K562 (cell line): Measurements from ENCODE around the gene TTC21A. TPM values are rescaled to one million over a fixed set of nuclear protein-coding genes. Genes with fewer than 3 reads are reported as not detected.

Experiments used
- BMI1 ChIP-seq: fragments of 150-350 bp; IDR thresholded peaks from 2 replicates; pipeline ENCODE4 v1.6.1; 2014; ENCODE audit warnings: low read length
- CREB3 ChIP-seq: fragments of 450-650 bp; conservative IDR thresholded peaks from 2 replicates; pipeline ENCODE4 v1.6.1; 2016; ENCODE audit warnings: missing genetic modification characterization, low read depth, mild to moderate bottlenecking, missing compliant biosample characterization, moderate library complexity
- DMBX1 ChIP-seq: fragments of 250-450 bp; sonication (Bioruptor Pico); IDR thresholded peaks from 2 replicates; pipeline ENCODE4 v1.8.0; 2022; ENCODE audit warnings: inconsistent platforms, mild to moderate bottlenecking, moderate library complexity, borderline replicate concordance
- ERF ChIP-seq: fragments of 450-650 bp; formaldehyde crosslinking; IDR thresholded peaks from 2 replicates; pipeline ENCODE4 v1.4.0; 2020; ENCODE audit warnings: mild to moderate bottlenecking, mixed read lengths
- HMG20B ChIP-seq: fragments of 250-450 bp; sonication (Bioruptor Pico); IDR thresholded peaks from 2 replicates; pipeline ENCODE4 v1.5.0; 2021; ENCODE audit warnings: mild to moderate bottlenecking
- ID3 ChIP-seq, 2 experiments: fragments of 250-450 bp in 1 of 2; fragments of 450-650 bp in 1 of 2; sonication (Bioruptor Pico) in 1 of 2; IDR thresholded peaks; 2 replicates each; pipeline versions ENCODE4 v1.6.1 to v1.8.0; 2016 to 2021; ENCODE audit warnings: mild to moderate bottlenecking in 2 of 2, moderate library complexity in 2 of 2, missing compliant biosample characterization in 1 of 2, missing genetic modification characterization in 1 of 2
- KAT8 ChIP-seq: fragments of 450-650 bp; IDR thresholded peaks from 2 replicates; pipeline ENCODE4 v1.6.1; 2016; ENCODE audit warnings: low read depth, mild to moderate bottlenecking
- MAZ ChIP-seq, 2 experiments: fragments of 450-650 bp in 1 of 2; sonication (generic) in 1 of 2; formaldehyde crosslinking; IDR thresholded peaks in 1 of 2; conservative IDR thresholded peaks in 1 of 2; 2 replicates each; pipeline versions ENCODE4 v1.4.0 to v1.5.0; 2020; ENCODE audit warnings: mild to moderate bottlenecking in 1 of 2, missing genetic modification reagents in 1 of 2
- MEF2D ChIP-seq: conservative IDR thresholded peaks from 2 replicates; pipeline ENCODE4 v1.6.1; 2016; ENCODE audit warnings: low read depth, missing genetic modification characterization, missing compliant biosample characterization
- NFIC ChIP-seq: fragments of 450-650 bp; IDR thresholded peaks from 2 replicates; pipeline ENCODE4 v1.6.1; 2017; ENCODE audit warnings: mild to moderate bottlenecking, inconsistent platforms
- PHF21A ChIP-seq: fragments of 450-650 bp; IDR thresholded peaks from 2 replicates; pipeline ENCODE4 v1.6.1; 2017; ENCODE audit warnings: low read depth, borderline replicate concordance
- POLR2AphosphoS2 ChIP-seq: IDR thresholded peaks from 2 replicates; pipeline ENCODE4 v1.6.1; 2012; ENCODE audit warnings: low read length, improper control_type of control experiment
- PPARD ChIP-seq: fragments of 250-450 bp; sonication (Bioruptor Pico); IDR thresholded peaks from 2 replicates; pipeline ENCODE4 v1.8.0; 2022; ENCODE audit warnings: inconsistent platforms, mild to moderate bottlenecking, moderate library complexity
- RBM14 ChIP-seq: fragments of 200-400 bp; formaldehyde crosslinking; IDR thresholded peaks from 2 replicates; pipeline ENCODE4 v1.6.1; 2018; ENCODE audit warnings: low read depth, mild to moderate bottlenecking, low read length, moderate library complexity, borderline replicate concordance; ENCODE audit not compliant: insufficient read depth
- SAFB ChIP-seq: fragments of 200-400 bp; formaldehyde crosslinking; IDR thresholded peaks from 2 replicates; pipeline ENCODE4 v1.6.1; 2017; ENCODE audit warnings: low read depth, low read length, borderline replicate concordance
- SIN3B ChIP-seq: fragments of 450-650 bp; IDR thresholded peaks from 2 replicates; pipeline ENCODE4 v1.6.1; 2017; ENCODE audit warnings: low read depth, mild to moderate bottlenecking, moderate library complexity
- SIX5 ChIP-seq, 2 experiments: IDR thresholded peaks; 2 replicates each; pipeline ENCODE4 v1.6.1; 2011; ENCODE audit warnings: low read length in 2 of 2, borderline replicate concordance in 1 of 2, low read depth in 1 of 2, mild to moderate bottlenecking in 1 of 2, moderate library complexity in 1 of 2; ENCODE audit not compliant: insufficient read depth in 1 of 2
- ZBTB43 ChIP-seq: sonication (generic); formaldehyde crosslinking; IDR thresholded peaks from 2 replicates; pipeline ENCODE4 v1.8.0; 2023; ENCODE audit warnings: mild to moderate bottlenecking, missing genetic modification reagents
- ZNF398 ChIP-seq: fragments of 250-450 bp; sonication (Bioruptor Pico); IDR thresholded peaks from 2 replicates; pipeline ENCODE4 v1.8.0; 2021; ENCODE audit warnings: moderate library complexity, mild to moderate bottlenecking, inconsistent platforms
- ZNF431 ChIP-seq: sonication (generic); formaldehyde crosslinking; IDR thresholded peaks from 2 replicates; pipeline ENCODE4 v1.8.0; 2022; ENCODE audit warnings: mild to moderate bottlenecking, missing genetic modification reagents
- ZNF75A ChIP-seq: fragments of 450-650 bp; formaldehyde crosslinking; IDR thresholded peaks from 2 replicates; pipeline ENCODE4 v1.4.0; 2020; ENCODE audit warnings: mild to moderate bottlenecking
- ZNF79 ChIP-seq: fragments of 250-450 bp; sonication (Bioruptor Pico); IDR thresholded peaks from 2 replicates; pipeline ENCODE4 v1.4.0; 2020; ENCODE audit warnings: low read depth, mild to moderate bottlenecking, moderate library complexity
- ZSCAN32 ChIP-seq: fragments of 450-650 bp; formaldehyde crosslinking; IDR thresholded peaks from 2 replicates; pipeline ENCODE4 v1.4.0; 2020; ENCODE audit warnings: mild to moderate bottlenecking, moderate library complexity
- polyA plus RNA-seq, 8 experiments: library from polyadenylated mRNA; depleted of rRNA in 4 of 8; stranded (reverse) in 5 of 8; unstranded in 3 of 8; fragments of >200 nt; fragmentation: Nextera tagmentation in 2 of 8; fragmentation: Illumina TruSeq in 1 of 8; extraction: Ambion mirVana in 2 of 8; extraction: Trizol in 1 of 8; gene quantifications; 2 replicates each; pipeline versions ENCODE4 v1.2.1 to v1.2.3, GENCODE V29; 2011 to 2014; ENCODE audit warnings: inconsistent platforms in 1 of 8, missing spikeins in 1 of 8
- total RNA-seq, 7 experiments: library from RNA; depleted of rRNA in 6 of 7; stranded (reverse); fragments of >200 nt in 6 of 7; fragmentation: Illumina TruSeq in 2 of 7; extraction: Trizol in 2 of 7; gene quantifications; 2 replicates each; pipeline versions ENCODE4 v1.2.1 to v1.2.3, GENCODE V29; 2011 to 2021; ENCODE audit warnings: low replicate concordance in 1 of 7

Gene TTC21A
- total and polyA plus RNA-seq, 9 of the 15 experiments (the other 6 are each of a cell fraction or from before 2014, with no cell fraction given) = 0.22 to 1.4 (median 0.70) TPM

- TF ChIP-seq ZNF398 (CRISPR knock-in tag) (no peak), PPARD (CRISPR knock-in tag) (no peak), CREB3 (tag) (no peak), SIX5 (IDR thresholded peaks at IDR 0.05; ENCODE audit: borderline replicate concordance in 1 of 2, insufficient read depth in 1 of 2, low read depth in 1 of 2, low read length in 2 of 2) (no peak), ZNF431 (CRISPR knock-in tag) (no peak), RBM14 (no peak), KAT8 (no peak), POLR2AphosphoS2 (peak; percentile 61; the same call in 1 of the 2 replicates), MEF2D (no peak), ZBTB43 (CRISPR knock-in tag) (no peak), ID3 (CRISPR knock-in tag; IDR thresholded peaks at IDR 0.05) (no peak), ID3 (tag; IDR thresholded peaks at IDR 0.05) (no peak), HMG20B (CRISPR knock-in tag) (no peak), DMBX1 (no peak), SIN3B (no peak), MAZ (CRISPR knock-in tag; conservative IDR thresholded peaks at IDR 0.05 in 1 of 2, IDR thresholded peaks at IDR 0.05 in 1 of 2) (0 out of 4 replicates have a peak, but pooled peaks of 1 of the 2 experiments have one; percentile 27), BMI1 (no peak), SAFB (no peak), ZNF79 (no peak), PHF21A (no peak), NFIC (peak; percentile 54; the same call in 1 of the 2 replicates), ERF (peak; percentile 57; the same call in 1 of the 2 replicates), ZNF75A (CRISPR knock-in tag) (no peak), ZSCAN32 (CRISPR knock-in tag) (no peak)
These were observed 33.9 kb downstream of the TTC21A start (continued) for GRCh38 chr3:39141171-39141995.
